K562 (cell line): ENCODE results near the gene DUSP21. TPM values are rescaled to one million over a fixed set of nuclear protein-coding genes. Genes with fewer than 3 reads are reported as not detected.

Source experiments
- ATAC-seq: fragments of 200-7000 bp; cut with Tn5 transposase; 3 replicates; pipeline ENCODE4 v1.9.1; 2020; ENCODE audit warnings: moderate library complexity
- BruUV-seq: library from RNA; stranded (reverse); fragments of 400-500 nt; replicated peaks from 2 replicates; lab custom pipeline; 2021; lab: Mats Ljungman, UMichigan
- CTCF ChIA-PET: fragments of 300-600 bp; formaldehyde crosslinking; extraction: SDS; loops from one replicate; lab custom pipeline; 2021; ENCODE audit warnings: low intra/inter-chr PET ratio; lab: Yijun Ruan, JAX
- POLR2A ChIA-PET: fragments of 300-600, 350-650 bp; sonication (Branson Sonifier 250); formaldehyde crosslinking; extraction: SDS; loops from one replicate; lab custom pipeline; 2021; ENCODE audit warnings: antibody characterized with exemption, inconsistent platforms; lab: Yijun Ruan, JAX
- DNase-seq, 4 experiments: peaks; one replicate each; pipeline versions ENCODE4 v3.0.0 to v3.0.0-alpha.2; 2011 to 2018; ENCODE audit warnings: low spot score in 3 of 4, mixed read lengths in 3 of 4; ENCODE audit errors: extremely low read depth in 1 of 4
- FAIRE-seq: peaks from 2 replicates; lab custom pipeline; 2011; peaks lifted over from hg19 to GRCh38; lab: Jason Lieb, UNC
- H2AFZ ChIP-seq: 2 replicates; pipeline ENCODE4 v1.6.0; 2011; ENCODE audit warnings: low read depth, low read length, control low read depth, inconsistent platforms
- H3K27ac ChIP-seq: fragments of 200-600 bp; 3 replicates; pipeline ENCODE4 v1.8.0; 2011; ENCODE audit warnings: low read depth, mild to moderate bottlenecking, control low read depth, inconsistent platforms, low read length, moderate library complexity, mixed read lengths; ENCODE audit errors: extremely low read depth
- H3K27me3 ChIP-seq, 2 experiments: fragments of 300-600 bp in 1 of 2; 2 replicates in 1 of 2; 3 replicates in 1 of 2; pipeline versions ENCODE4 v1.6.0 to v1.8.0; 2011; ENCODE audit warnings: inconsistent platforms in 2 of 2, low read length in 2 of 2, mild to moderate bottlenecking in 1 of 2, mixed read lengths in 1 of 2, moderate library complexity in 1 of 2; ENCODE audit not compliant: control insufficient read depth in 2 of 2, insufficient read depth in 2 of 2
- H3K36me3 ChIP-seq: fragments of 300-600 bp; 3 replicates; pipeline ENCODE4 v1.8.0; 2011; ENCODE audit warnings: mild to moderate bottlenecking, low read length, inconsistent platforms; ENCODE audit not compliant: control insufficient read depth, insufficient read depth
- H3K4me1 ChIP-seq, 2 experiments: fragments of 200-600 bp in 1 of 2; replicated peaks in 1 of 2; 2 replicates in 1 of 2; 3 replicates in 1 of 2; pipeline versions ENCODE4 v1.5.1 to v1.8.0; 2011; ENCODE audit warnings: inconsistent platforms in 2 of 2, low read length in 2 of 2, mild to moderate bottlenecking in 1 of 2, mixed read lengths in 1 of 2, moderate library complexity in 1 of 2; ENCODE audit not compliant: control insufficient read depth in 2 of 2, insufficient read depth in 2 of 2
- H3K4me2 ChIP-seq: 2 replicates; pipeline ENCODE4 v1.6.1; 2011; ENCODE audit warnings: low read length, control low read depth, inconsistent platforms, mixed read lengths; ENCODE audit not compliant: insufficient read depth
- H3K4me3 ChIP-seq: fragments of 200-600 bp; sonication (generic), shearing (Covaris generic); 2 replicates; pipeline ENCODE4 v1.5.1; 2016; ENCODE audit warnings: control low read depth, inconsistent platforms
- H3K79me2 ChIP-seq: fragments of 200-600 bp; 3 replicates; pipeline ENCODE4 v1.8.0; 2011; ENCODE audit warnings: low read length, inconsistent platforms; ENCODE audit not compliant: control insufficient read depth, insufficient read depth
- H3K9ac ChIP-seq, 2 experiments: 2 replicates each; pipeline versions ENCODE4 v1.6.0 to v1.6.1; 2011; ENCODE audit warnings: low read depth in 2 of 2, low read length in 2 of 2, control low read depth in 1 of 2, inconsistent platforms in 1 of 2, mild to moderate bottlenecking in 1 of 2, mixed read lengths in 1 of 2; ENCODE audit not compliant: insufficient read depth in 1 of 2
- H3K9me1 ChIP-seq: one replicate; pipeline ENCODE4 v1.6.0; 2011; ENCODE audit warnings: inconsistent platforms, mild to moderate bottlenecking, low read length, moderate library complexity; ENCODE audit not compliant: control insufficient read depth, insufficient read depth
- H3K9me3 ChIP-seq: replicated peaks from 2 replicates; pipeline ENCODE4 v1.5.1; 2011; ENCODE audit warnings: low read depth, low read length, inconsistent platforms; ENCODE audit not compliant: control insufficient read depth, insufficient read depth
- H4K20me1 ChIP-seq: replicated peaks from 2 replicates; pipeline ENCODE4 v1.6.1; 2011; ENCODE audit warnings: low read length, inconsistent platforms, mixed read lengths; ENCODE audit not compliant: control insufficient read depth, insufficient read depth
- EP400 ChIP-seq: fragments of 450-650 bp; IDR thresholded peaks from 2 replicates; pipeline ENCODE4 v1.6.1; 2017; ENCODE audit warnings: antibody characterized with exemption, mild to moderate bottlenecking, moderate library complexity
- LCOR ChIP-seq: sonication (generic); formaldehyde crosslinking; IDR thresholded peaks from 2 replicates; pipeline ENCODE4 v1.8.0; 2022; ENCODE audit warnings: mild to moderate bottlenecking, missing genetic modification reagents
- MAFF ChIP-seq: IDR thresholded peaks from 2 replicates; pipeline ENCODE4 v1.6.1; 2012; ENCODE audit warnings: low read length, improper control_type of control experiment
- NR2C1 ChIP-seq, 2 experiments: fragments of 450-650 bp; IDR thresholded peaks; 2 replicates each; pipeline ENCODE4 v1.6.1; 2017; ENCODE audit warnings: mild to moderate bottlenecking in 2 of 2, antibody characterized with exemption in 1 of 2, inconsistent platforms in 1 of 2, missing compliant biosample characterization in 1 of 2, missing genetic modification characterization in 1 of 2
- SOX6 ChIP-seq: fragments of 450-650 bp; IDR thresholded peaks from 2 replicates; pipeline ENCODE4 v1.6.1; 2014; ENCODE audit warnings: mild to moderate bottlenecking
- TAF9B ChIP-seq: fragments of 450-650 bp; IDR thresholded peaks from 2 replicates; pipeline ENCODE4 v1.6.1; 2018; ENCODE audit warnings: mild to moderate bottlenecking; ENCODE audit not compliant: partially characterized antibody
- ZNF316 ChIP-seq: fragments of 450-650 bp; IDR thresholded peaks from 2 replicates; pipeline ENCODE4 v1.6.1; 2016
- WGBS: fragments of 100-300 bp; shearing (Covaris generic); methylation state at CpG from one replicate; pipeline ENCODE4 v1.1.6; 2016; ENCODE audit warnings: low coverage, mixed read lengths; ENCODE audit not compliant: insufficient coverage; ENCODE audit errors: missing lambda C conversion rate; 5-methylcytosine and 5-hydroxymethylcytosine counted together
- in situ Hi-C: fragments of 300-500 bp; cut with MboI; formaldehyde crosslinking; loops from 4 replicates; pipeline ENCODE4 v1.15.0; 2018; ENCODE audit warnings: inconsistent platforms, mixed read lengths
- intact Hi-C: fragments of 100-400 bp; cut with micrococcal nuclease; formaldehyde crosslinking; loops from 2 replicates; pipeline ENCODE4 v1.14.2; 2022
- polyA plus RNA-seq, 8 experiments: library from polyadenylated mRNA; depleted of rRNA in 4 of 8; stranded (reverse) in 5 of 8; unstranded in 3 of 8; fragments of >200 nt; fragmentation: Nextera tagmentation in 2 of 8; fragmentation: Illumina TruSeq in 1 of 8; extraction: Ambion mirVana in 2 of 8; extraction: Trizol in 1 of 8; gene quantifications; 2 replicates each; pipeline versions ENCODE4 v1.2.1 to v1.2.3, GENCODE V29; 2011 to 2014; ENCODE audit warnings: inconsistent platforms in 1 of 8, missing spikeins in 1 of 8
- total RNA-seq, 7 experiments: library from RNA; depleted of rRNA in 6 of 7; stranded (reverse); fragments of >200 nt in 6 of 7; fragmentation: Illumina TruSeq in 2 of 7; extraction: Trizol in 2 of 7; gene quantifications; 2 replicates each; pipeline versions ENCODE4 v1.2.1 to v1.2.3, GENCODE V29; 2011 to 2021; ENCODE audit warnings: low replicate concordance in 1 of 7
- TF ChIP-seq, protein P1 (sequence below): fragments of 250-450 bp; sonication (Bioruptor Pico); IDR thresholded peaks from 2 replicates; pipeline ENCODE4 v1.4.0; 2020
- TF ChIP-seq, protein P2 (sequence below): fragments of 450-650 bp; IDR thresholded peaks from 2 replicates; pipeline ENCODE4 v1.6.1; 2017; ENCODE audit warnings: antibody characterized with exemption
- TF ChIP-seq, protein P3 (sequence below): fragments of 450-650 bp; IDR thresholded peaks from 2 replicates; pipeline ENCODE4 v1.6.1; 2016; ENCODE audit warnings: mild to moderate bottlenecking
- TF ChIP-seq, protein P4 (sequence below): sonication (generic); formaldehyde crosslinking; IDR thresholded peaks from 2 replicates; pipeline ENCODE4 v1.8.0; 2023; ENCODE audit warnings: missing genetic modification reagents, mild to moderate bottlenecking, borderline replicate concordance

DUSP21 gene
- total and polyA plus RNA-seq, 9 of the 15 experiments (the other 6 are each of a cell fraction or from before 2014, with no cell fraction given), result 0.14 to 2.5 (median 1.3) TPM

DNA sequence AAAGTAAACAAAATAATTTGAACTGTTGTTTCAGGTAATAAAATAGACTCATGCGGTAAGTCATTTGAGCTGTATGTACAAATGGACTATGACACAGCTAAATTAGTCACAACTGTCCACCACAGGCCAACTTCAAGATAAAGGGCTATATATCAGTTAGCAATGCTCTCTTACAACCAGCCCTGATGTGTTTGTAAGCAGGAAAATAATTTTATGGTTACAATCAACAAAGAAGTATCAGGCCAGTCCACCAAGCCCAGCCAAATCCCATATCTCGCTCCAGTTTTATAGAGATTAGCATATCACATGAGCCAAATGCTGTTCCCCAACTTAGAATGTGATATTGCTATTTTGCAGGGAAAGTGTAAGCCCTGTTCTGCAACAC is 511 bp upstream of the DUSP21 start:
- Histone ChIP-seq H3K79me2 (peaks cover 5% of the 10 kb centered on the region; the same call in 2 of the 3 replicates), H3K36me3 (no peaks in the 10 kb centered on the region), H3K9me3 (no peaks in the 10 kb centered on the region), H3K4me2 (peak overlapping the region; percentile 86), H3K9ac (peak overlapping the region in 1 of 2 experiments; percentile 69; a peak in 2 of 4 replicates), H3K9me1 (no peaks in the 10 kb centered on the region), H4K20me1 (no peaks in the 10 kb centered on the region), H3K4me3 (no peak overlapping the region), H3K27me3 (no peaks in the 10 kb centered on the region), H2AFZ (peak overlapping the region; percentile 88), H3K27ac (peak overlapping the region; percentile 89), H3K4me1 (peaks cover 8 to 14% of the 10 kb centered on the region in 2 experiments; a peak in 4 of 5 replicates)
- BruUV-seq, result no TSS peak
- in situ Hi-C loops (no loop called here), intact Hi-C loops (no loop called here)
- FAIRE-seq, result peak; percentile 84
- peak; percentile 10 to 69 (median 40) for DNase-seq
- ChIA-PET CTCF (no interaction called here), POLR2A (interaction anchor here (1.1 kb wide), 1 partner anchor 13 kb away, joined by 3 read pairs; no protein-coding TSS in a partner anchor)
- WGBS, result 7% methylated on average over 2 of the region's 2 CpGs
- peak; percentile 89 for ATAC-seq
- TF ChIP-seq SOX6 (peak; percentile 31), LCOR (CRISPR knock-in tag) (peak; percentile 63; the same call in 1 of the 2 replicates), MAFF (peak; percentile 75; the same call in 1 of the 2 replicates), TAF9B (peak; percentile 30), NR2C1 (IDR thresholded peaks at IDR 0.05) (no peak), NR2C1 (tag; IDR thresholded peaks at IDR 0.05) (no peak), ZNF316 (peak; percentile 90), EP400 (peak; percentile 49; the same call in 1 of the 2 replicates)
- TF ChIP-seq, protein P1, sequence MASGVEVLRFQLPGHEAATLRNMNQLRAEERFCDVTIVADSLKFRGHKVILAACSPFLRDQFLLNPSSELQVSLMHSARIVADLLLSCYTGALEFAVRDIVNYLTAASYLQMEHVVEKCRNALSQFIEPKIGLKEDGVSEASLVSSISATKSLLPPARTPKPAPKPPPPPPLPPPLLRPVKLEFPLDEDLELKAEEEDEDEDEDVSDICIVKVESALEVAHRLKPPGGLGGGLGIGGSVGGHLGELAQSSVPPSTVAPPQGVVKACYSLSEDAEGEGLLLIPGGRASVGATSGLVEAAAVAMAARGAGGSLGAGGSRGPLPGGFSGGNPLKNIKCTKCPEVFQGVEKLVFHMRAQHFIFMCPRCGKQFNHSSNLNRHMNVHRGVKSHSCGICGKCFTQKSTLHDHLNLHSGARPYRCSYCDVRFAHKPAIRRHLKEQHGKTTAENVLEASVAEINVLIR (CRISPR knock-in tag), result no peak
- TF ChIP-seq, protein P2, sequence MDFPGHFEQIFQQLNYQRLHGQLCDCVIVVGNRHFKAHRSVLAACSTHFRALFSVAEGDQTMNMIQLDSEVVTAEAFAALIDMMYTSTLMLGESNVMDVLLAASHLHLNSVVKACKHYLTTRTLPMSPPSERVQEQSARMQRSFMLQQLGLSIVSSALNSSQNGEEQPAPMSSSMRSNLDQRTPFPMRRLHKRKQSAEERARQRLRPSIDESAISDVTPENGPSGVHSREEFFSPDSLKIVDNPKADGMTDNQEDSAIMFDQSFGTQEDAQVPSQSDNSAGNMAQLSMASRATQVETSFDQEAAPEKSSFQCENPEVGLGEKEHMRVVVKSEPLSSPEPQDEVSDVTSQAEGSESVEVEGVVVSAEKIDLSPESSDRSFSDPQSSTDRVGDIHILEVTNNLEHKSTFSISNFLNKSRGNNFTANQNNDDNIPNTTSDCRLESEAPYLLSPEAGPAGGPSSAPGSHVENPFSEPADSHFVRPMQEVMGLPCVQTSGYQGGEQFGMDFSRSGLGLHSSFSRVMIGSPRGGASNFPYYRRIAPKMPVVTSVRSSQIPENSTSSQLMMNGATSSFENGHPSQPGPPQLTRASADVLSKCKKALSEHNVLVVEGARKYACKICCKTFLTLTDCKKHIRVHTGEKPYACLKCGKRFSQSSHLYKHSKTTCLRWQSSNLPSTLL, result no peak
- TF ChIP-seq, protein P3, sequence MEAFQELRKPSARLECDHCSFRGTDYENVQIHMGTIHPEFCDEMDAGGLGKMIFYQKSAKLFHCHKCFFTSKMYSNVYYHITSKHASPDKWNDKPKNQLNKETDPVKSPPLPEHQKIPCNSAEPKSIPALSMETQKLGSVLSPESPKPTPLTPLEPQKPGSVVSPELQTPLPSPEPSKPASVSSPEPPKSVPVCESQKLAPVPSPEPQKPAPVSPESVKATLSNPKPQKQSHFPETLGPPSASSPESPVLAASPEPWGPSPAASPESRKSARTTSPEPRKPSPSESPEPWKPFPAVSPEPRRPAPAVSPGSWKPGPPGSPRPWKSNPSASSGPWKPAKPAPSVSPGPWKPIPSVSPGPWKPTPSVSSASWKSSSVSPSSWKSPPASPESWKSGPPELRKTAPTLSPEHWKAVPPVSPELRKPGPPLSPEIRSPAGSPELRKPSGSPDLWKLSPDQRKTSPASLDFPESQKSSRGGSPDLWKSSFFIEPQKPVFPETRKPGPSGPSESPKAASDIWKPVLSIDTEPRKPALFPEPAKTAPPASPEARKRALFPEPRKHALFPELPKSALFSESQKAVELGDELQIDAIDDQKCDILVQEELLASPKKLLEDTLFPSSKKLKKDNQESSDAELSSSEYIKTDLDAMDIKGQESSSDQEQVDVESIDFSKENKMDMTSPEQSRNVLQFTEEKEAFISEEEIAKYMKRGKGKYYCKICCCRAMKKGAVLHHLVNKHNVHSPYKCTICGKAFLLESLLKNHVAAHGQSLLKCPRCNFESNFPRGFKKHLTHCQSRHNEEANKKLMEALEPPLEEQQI, result 0 out of 2 replicates have a peak, but pooled peaks have one; percentile 41
- TF ChIP-seq, protein P4, sequence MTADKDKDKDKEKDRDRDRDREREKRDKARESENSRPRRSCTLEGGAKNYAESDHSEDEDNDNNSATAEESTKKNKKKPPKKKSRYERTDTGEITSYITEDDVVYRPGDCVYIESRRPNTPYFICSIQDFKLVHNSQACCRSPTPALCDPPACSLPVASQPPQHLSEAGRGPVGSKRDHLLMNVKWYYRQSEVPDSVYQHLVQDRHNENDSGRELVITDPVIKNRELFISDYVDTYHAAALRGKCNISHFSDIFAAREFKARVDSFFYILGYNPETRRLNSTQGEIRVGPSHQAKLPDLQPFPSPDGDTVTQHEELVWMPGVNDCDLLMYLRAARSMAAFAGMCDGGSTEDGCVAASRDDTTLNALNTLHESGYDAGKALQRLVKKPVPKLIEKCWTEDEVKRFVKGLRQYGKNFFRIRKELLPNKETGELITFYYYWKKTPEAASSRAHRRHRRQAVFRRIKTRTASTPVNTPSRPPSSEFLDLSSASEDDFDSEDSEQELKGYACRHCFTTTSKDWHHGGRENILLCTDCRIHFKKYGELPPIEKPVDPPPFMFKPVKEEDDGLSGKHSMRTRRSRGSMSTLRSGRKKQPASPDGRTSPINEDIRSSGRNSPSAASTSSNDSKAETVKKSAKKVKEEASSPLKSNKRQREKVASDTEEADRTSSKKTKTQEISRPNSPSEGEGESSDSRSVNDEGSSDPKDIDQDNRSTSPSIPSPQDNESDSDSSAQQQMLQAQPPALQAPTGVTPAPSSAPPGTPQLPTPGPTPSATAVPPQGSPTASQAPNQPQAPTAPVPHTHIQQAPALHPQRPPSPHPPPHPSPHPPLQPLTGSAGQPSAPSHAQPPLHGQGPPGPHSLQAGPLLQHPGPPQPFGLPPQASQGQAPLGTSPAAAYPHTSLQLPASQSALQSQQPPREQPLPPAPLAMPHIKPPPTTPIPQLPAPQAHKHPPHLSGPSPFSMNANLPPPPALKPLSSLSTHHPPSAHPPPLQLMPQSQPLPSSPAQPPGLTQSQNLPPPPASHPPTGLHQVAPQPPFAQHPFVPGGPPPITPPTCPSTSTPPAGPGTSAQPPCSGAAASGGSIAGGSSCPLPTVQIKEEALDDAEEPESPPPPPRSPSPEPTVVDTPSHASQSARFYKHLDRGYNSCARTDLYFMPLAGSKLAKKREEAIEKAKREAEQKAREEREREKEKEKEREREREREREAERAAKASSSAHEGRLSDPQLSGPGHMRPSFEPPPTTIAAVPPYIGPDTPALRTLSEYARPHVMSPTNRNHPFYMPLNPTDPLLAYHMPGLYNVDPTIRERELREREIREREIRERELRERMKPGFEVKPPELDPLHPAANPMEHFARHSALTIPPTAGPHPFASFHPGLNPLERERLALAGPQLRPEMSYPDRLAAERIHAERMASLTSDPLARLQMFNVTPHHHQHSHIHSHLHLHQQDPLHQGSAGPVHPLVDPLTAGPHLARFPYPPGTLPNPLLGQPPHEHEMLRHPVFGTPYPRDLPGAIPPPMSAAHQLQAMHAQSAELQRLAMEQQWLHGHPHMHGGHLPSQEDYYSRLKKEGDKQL (CRISPR knock-in tag), result no peak
